ENCODE measurements around the gene GPAT3. TPM values are rescaled to one million over a fixed set of nuclear protein-coding genes. Genes with fewer than 3 reads are reported as not detected.

The GPAT3 gene
- total RNA-seq, 4 donors from 2014 or later = 38.3 to 73.5 (median 62.9) TPM

DNA sequence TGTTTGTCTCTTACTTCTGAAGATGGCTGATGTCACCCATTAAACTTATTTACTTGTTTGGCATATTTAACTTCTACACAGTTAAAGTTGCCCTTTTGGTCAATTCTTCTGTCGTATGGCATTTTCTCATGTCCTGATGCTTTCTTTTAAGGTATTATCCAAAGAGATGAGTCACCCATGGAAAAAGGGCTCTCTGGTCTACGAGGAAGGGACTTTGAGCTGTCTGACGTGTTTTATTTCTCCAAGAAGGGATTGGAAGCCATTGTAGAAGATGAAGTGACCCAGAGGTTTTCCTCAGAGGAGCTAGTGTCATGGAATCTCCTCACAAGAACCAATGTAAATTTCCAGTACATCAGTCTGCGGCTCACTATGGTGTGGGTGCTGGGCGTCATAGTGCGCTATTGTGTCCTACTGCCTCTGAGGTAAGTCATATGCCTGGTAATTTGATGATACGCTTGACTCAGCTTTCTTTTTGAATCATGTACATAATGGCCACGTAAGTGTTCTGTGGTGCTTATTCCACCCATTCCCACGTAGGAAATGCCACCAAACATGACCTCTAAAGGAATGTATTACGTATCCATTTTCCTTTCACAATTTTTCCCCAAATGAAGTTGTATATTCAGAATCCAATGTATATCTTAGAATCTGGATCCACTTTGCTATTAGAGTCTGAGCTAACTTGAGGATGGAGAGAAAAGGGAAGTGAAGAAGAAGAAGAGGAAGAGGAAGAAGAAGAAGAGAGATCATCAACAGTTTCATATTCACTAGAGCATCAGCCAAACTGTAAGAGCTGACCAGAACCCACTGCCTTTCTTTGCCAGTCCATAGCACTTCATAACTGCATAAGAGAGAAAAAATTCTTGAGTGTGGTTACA is 45.7 kb downstream of the GPAT3 start:
- Histone ChIP-seq H3K27me3 (no peaks in the 10 kb centered on the region), H3K9me3 (no peaks in the 10 kb centered on the region), H3K27ac (peak overlapping the region; percentile 60 to 87 (median 64)), H3K36me3 (no peaks in the 10 kb centered on the region), H3K4me1 (peaks cover 16 to 24% of the 10 kb centered on the region in 2 donors), H3K4me3 (replicated peaks in 1 of 3) (no peak overlapping the region)
- intact Hi-C loops (cut with DNase I) = no loop called here
- 92 to 95% methylated on average over 10 of the region's 10 CpGs for WGBS, 2 donors
- TF ChIP-seq POLR2A (IDR thresholded peaks at IDR 0.05) = no peak
- TF ChIP-seq, protein P1, sequence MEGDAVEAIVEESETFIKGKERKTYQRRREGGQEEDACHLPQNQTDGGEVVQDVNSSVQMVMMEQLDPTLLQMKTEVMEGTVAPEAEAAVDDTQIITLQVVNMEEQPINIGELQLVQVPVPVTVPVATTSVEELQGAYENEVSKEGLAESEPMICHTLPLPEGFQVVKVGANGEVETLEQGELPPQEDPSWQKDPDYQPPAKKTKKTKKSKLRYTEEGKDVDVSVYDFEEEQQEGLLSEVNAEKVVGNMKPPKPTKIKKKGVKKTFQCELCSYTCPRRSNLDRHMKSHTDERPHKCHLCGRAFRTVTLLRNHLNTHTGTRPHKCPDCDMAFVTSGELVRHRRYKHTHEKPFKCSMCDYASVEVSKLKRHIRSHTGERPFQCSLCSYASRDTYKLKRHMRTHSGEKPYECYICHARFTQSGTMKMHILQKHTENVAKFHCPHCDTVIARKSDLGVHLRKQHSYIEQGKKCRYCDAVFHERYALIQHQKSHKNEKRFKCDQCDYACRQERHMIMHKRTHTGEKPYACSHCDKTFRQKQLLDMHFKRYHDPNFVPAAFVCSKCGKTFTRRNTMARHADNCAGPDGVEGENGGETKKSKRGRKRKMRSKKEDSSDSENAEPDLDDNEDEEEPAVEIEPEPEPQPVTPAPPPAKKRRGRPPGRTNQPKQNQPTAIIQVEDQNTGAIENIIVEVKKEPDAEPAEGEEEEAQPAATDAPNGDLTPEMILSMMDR (IDR thresholded peaks at IDR 0.05) = no peak
- DNase-seq = no peak

DNA sequence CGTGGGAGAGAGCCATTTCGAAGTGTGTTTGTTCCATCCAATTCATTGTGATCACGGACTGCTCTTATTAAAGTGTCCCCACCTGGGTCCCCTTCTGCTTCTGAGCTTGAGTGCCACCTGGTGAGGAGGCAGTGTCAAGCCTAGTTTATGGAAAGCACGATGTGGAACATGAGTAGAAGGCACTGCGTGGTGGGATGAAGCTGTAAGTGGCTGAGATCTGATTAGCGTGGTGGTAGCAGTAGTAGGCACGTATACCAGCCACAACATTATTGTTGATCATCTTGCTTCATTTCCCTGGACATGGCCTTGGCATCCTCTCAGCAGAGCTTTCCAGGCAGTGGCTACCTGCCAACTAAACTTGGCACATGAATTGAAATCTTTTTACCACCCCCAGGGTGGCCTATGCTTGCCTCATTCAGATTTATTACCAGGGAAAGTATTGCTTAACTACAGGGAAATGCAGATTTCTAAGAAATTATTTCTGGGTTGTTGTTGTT is 46.4 kb downstream of the GPAT3 start:
- Histone ChIP-seq H3K27me3 (no peaks in the 10 kb centered on the region), H3K36me3 (no peaks in the 10 kb centered on the region), H3K9me3 (no peaks in the 10 kb centered on the region), H3K4me3 (replicated peaks in 1 of 3) (no peak overlapping the region), H3K27ac (peak overlapping the region; percentile 60 to 87 (median 64)), H3K4me1 (peaks cover 16 to 24% of the 10 kb centered on the region in 2 donors)
- intact Hi-C loops (cut with DNase I) = no loop called here
- DNase-seq = peak; percentile 79 to 83
- whole genome bisulfite sequencing, 2 donors = 30 to 32% methylated on average over 7 of the region's 7 CpGs
- TF ChIP-seq POLR2A (IDR thresholded peaks at IDR 0.05) = no peak
- TF ChIP-seq, protein P1 (IDR thresholded peaks at IDR 0.05) = no peak

DNA sequence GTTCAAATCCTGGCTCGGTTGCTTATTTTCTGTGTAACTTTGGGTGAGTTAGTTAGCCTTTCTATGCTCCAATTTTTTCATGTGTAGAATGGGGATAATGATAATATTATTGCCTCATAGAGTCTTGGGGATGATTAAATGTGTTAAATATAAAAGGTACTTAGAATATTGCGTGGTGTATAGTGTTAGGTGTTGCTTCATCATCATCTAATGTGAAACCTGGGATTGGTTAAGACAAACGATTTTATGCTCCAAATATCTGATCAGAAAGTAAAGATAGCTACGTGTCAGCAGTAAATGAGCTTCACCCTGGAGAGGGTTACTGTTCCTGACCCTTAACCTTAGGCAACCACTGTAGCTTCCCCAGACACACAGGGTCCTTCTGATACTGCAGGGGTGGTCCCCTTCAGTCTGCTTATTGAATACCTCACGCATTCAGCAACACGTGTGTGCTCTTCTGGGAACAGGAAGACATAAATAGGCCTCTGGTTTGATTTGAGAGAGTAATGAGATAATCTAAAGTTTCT is 50.1 kb downstream of the GPAT3 start:
- H3K27me3 ChIP-seq = no peaks in the 10 kb centered on the region
- H3K4me1 ChIP-seq = peaks cover 16 to 30% of the 10 kb centered on the region in 2 donors
- no peak for DNase-seq
- peak overlapping the region in 1 of 3 donors; percentile 35 for H3K27ac ChIP-seq
- H3K36me3 ChIP-seq = peaks cover 0 to 3% of the 10 kb centered on the region in 2 donors
- H3K4me3 ChIP-seq (replicated peaks in 1 of 3) = no peak overlapping the region
- TF ChIP-seq POLR2A (IDR thresholded peaks at IDR 0.05) = no peak
- TF ChIP-seq, protein P1 (IDR thresholded peaks at IDR 0.05) = no peak
- H3K9me3 ChIP-seq = no peaks in the 10 kb centered on the region
- WGBS, 2 donors = 85 to 86% methylated on average over 6 of the region's 6 CpGs
- intact Hi-C loops (cut with DNase I) = no loop called here

DNA sequence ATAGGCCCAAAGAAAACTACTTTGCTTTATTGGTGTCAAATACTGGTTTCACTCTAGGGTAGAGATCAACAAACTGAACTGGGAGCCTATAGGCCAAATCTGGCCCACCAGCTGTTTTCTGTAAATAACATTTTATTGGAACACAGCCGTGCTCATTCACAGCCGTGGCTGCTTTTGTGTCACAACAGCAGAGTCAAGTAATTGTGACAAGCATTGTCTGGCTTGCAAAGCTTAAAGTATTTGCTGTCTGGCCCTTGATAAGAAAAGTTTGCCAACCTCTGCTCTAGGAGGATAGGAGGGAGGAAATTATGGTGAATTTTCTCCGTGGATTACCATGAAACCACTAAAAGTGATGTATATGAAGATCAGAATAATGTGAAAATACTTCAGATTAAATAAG is 53.4 kb downstream of the GPAT3 start:
- intact Hi-C loops (cut with DNase I) = no loop called here
- H3K27ac ChIP-seq = peak overlapping the region in 2 of 3 donors; percentile 31 to 42
- no peaks in the 10 kb centered on the region for H3K9me3 ChIP-seq
- DNase-seq = no peak
- peaks cover 0 to 9% of the 10 kb centered on the region in 2 donors for H3K4me1 ChIP-seq
- 28 to 57% methylated on average over 3 of the region's 3 CpGs for WGBS, 2 donors
- no peaks in the 10 kb centered on the region for H3K27me3 ChIP-seq
- H3K36me3 ChIP-seq = peaks cover 0 to 3% of the 10 kb centered on the region in 2 donors
- no peak overlapping the region for H3K4me3 ChIP-seq (replicated peaks in 1 of 3)
- TF ChIP-seq, protein P1 (IDR thresholded peaks at IDR 0.05) = no peak
- peak in 1 of 2 donors; percentile 9 for TF ChIP-seq POLR2A (IDR thresholded peaks at IDR 0.05)

DNA sequence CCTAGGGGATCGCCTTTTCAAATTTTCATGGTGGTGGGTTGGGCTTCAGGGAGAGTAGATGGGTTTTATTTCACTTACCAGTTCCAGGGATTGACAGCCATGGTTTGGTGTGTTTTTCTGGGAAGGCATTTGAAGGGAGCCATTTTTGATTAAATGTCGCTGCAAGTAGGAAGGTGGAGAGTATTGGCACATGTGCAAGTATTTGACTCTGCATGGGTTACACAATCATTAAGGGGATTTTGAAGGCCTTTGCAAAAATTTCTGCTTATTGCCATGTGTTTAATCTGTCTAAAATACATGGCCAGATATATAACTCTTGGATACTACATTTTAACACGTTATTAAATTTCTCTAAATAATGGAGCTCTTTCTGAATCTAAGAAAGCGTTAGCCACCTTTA is 55.1 kb downstream of the GPAT3 start:
- intact Hi-C loops (cut with DNase I) = no loop called here
- Histone ChIP-seq H3K27ac (no peak overlapping the region), H3K4me3 (replicated peaks in 1 of 3) (no peak overlapping the region), H3K4me1 (peaks cover 0 to 6% of the 10 kb centered on the region in 2 donors), H3K27me3 (no peaks in the 10 kb centered on the region), H3K36me3 (peaks cover 6 to 7% of the 10 kb centered on the region in 2 donors), H3K9me3 (no peaks in the 10 kb centered on the region)
- no peak for TF ChIP-seq POLR2A (IDR thresholded peaks at IDR 0.05)
- TF ChIP-seq, protein P1 (IDR thresholded peaks at IDR 0.05) = no peak
- WGBS, 2 donors = 94% methylated on average over 4 of the region's 4 CpGs
- DNase-seq = no peak
